ACHN (cell line): ENCODE data around the gene PRR15L.
A peak's percentile ranks its signal among the peaks of the same experiment; 100 is the strongest.

Experiments used
- DNase-seq: peaks from one replicate; pipeline ENCODE4 v3.0.0-alpha.2; 2015
- in situ Hi-C: cut with HindIII; loops from 2 replicates; pipeline ENCODE4 v1.10.0; 2017; ENCODE audit warnings: low sequenced_read_pairs, low pct_ligation_motif_present, low pct_unique_long_range_greater_than_20kb

Gene PRR15L

DNA sequence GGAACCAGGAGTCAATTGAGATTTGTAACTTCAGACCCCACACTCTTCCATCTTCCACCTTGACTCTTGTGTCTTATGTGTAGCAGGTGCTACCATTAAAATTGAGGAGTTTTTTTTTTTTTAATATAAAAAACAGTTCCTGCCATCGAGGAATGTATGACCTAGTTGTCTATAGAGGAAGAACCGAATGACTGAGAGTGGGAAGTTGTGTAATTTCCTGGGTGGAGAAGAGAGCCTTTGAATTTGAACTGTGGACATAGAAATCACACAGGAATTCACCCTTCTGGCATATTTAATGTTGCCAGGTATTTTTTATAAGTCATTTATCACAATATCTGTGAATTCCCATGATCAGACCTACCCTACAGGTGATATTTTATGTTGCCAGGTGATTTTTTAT lies 39.7 kb downstream of the PRR15L start:
- in situ Hi-C loops = no loop called here

DNA sequence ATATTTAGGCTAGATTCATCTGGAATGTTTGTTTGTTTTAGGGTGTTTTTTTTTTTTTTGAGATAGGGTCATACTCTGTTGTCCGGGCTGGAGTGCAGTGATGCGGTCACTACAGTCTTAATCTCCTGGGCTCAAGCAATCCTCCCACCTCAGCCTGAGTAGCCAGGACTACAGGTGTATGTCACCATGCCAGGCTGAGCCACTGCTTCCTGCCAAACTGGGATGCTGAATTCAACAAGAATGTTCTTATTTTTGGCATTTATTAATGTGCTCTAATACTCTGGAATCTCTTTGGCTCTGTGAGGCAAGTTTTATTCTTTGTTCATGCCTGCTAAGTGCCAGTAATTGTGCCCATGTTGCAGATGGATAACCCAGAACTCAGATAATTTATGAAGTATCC lies 40.1 kb downstream of the PRR15L start:
- in situ Hi-C loops = no loop called here

More for the DNA sequence above, 39.7 kb downstream of the PRR15L start:
- DNase-seq = no peak

DNA sequence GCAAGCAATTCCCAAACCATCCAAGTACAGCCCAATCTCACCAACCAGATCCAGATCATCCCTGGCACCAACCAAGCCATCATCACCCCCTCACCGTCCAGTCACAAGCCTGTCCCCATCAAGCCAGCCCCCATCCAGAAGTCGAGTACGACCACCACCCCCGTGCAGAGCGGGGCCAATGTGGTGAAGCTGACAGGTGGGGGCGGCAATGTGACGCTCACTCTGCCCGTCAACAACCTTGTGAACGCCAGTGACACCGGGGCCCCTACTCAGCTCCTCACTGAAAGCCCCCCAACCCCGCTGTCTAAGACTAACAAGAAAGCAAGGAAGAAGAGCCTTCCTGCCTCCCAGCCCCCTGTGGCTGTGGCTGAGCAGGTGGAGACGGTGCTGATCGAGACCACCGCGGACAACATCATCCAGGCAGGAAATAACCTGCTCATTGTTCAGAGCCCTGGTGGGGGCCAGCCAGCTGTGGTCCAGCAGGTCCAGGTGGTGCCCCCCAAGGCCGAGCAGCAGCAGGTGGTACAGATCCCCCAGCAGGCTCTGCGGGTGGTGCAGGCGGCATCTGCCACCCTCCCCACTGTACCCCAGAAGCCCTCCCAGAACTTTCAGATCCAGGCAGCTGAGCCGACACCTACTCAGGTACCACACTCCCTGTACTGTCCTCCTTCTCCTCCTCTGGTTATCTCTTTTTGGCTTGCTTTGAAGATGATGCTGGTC lies 41.0 kb downstream of the PRR15L start:
- DNase-seq = no peak

More for the DNA sequence above, 40.1 kb downstream of the PRR15L start:
- no peak for DNase-seq

DNA sequence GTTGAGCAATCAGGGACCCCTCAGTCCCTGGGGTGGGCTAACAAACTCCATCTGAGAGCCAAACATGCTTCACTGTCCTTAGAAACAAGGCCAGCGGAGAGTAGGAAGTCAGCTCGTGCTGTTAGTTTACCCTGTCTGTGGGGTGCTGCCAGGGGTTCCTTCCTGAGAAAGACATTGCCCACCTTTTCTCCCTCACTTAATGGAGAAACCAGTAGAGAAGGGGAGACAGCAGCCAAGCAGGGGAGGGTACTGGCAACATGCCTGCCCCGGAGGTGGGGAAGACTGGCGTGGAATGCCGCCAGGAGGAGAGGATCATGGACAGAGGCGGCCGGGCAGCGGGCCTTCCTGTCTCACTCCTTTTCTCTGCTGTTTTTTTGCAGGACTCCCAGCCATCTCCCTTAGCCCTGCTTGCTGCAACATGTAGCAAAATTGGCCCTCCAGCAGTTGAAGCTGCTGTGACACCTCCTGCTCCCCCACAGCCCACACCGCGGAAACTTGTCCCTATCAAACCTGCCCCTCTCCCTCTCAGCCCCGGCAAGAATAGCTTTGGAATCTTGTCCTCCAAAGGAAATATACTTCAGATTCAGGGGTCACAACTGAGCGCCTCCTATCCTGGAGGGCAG lies 41.8 kb downstream of the PRR15L start:
- in situ Hi-C loops = no loop called here
- no peak for DNase-seq

More for the DNA sequence above, 41.0 kb downstream of the PRR15L start:
- in situ Hi-C loops = no loop called here

DNA sequence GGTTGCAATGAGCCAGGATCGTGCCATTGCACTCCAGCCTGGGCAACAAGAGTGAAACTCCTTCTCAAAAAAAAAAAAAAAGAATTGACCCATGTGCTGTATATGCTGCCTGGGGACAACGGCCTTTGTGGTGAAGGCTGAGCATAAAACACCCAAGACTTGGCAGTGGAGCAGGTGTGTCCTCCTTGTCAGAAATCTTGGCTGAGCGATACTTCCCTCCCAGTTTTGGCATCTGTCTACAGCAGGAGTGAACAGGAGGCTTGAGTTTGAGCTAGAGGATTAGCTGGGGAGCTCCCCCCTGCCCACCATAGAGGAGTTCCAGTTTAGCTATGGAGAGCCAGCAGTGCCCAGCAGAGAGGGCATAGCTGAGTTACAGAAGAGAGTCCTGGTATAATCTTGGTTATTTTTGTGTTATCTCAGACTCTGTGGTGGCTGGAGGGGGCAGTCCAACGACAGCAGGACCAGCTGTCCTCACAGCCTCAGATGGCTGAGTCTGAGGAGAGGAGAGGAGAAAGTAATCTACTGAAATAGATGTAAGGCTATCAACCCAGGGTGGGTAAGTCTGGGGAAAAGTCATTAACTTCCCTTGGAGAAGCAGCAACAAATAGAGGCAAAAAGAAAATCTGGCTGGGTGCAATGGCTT lies 43.3 kb downstream of the PRR15L start:
- in situ Hi-C loops = no loop called here
- no peak for DNase-seq

DNA sequence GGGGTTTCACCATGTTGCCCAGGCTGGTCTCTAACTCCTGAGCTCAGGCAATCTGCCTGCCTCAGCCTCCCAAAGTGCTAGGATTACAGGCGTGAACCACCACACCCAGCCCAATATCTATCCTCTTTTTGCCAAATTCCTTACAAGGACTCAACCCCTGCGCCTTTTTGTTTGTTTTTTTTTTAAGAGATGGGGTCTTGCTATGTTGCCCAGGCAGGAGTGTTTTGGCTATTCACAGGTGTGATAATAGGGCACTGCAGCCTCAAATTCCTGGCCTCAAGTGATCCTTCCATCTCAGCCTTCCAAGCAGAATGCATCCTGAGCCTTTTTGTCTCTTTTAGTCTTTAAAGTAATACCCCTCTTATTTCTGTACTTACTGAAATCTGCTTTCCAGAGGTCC lies 44.6 kb downstream of the PRR15L start:
- in situ Hi-C loops = no loop called here
- no peak for DNase-seq

DNA sequence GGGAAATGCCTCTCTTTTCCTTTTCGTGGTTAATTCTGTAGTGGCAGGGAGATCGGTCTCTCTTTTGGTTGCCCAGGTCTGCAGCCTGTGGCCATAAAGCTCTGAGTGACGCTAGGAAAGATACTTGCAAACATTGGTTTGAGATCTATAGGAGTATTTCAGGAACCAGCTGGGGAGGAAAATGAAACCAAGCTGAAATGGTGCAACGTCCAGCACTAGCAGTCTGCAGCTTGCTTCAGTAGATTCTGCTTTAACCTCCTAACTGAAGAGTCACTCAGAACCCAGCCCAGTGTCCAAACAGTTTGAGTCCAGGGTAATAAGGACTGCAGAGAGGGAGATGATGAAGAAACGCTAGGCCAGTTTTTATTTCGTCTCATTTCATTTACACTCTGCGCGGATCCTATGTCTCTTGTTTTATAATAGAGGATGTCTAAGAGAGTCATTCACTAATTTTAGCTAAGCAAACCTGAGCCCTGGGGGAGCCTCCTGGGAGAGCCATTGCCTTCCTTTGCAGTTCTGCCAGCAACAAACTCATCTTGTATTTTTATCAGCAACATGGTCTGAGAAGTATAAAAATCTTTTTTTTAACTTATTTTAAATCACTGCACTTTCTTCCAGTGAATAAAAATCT lies 49.6 kb downstream of the PRR15L start:
- DNase-seq = no peak

DNA sequence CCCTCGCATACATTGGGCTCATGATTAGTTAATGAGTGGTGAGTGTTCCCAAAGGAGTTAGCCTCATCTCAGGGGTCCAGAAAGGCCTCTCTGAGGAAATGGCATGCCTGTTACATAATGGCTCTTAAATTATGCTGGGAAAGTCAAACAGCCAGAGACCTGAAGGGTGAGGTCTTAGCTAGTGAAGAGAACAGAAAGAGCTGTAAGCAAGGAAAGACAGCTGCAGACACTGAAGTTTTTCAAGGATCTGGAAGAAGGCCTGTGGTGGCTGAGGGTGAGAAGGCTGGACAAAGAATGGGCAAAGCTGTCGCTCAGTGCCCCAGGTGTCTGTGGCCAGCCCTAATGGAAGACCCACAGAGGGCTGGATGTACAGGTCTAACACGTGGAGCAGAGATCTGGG lies 51.2 kb downstream of the PRR15L start:
- no peak for DNase-seq
- in situ Hi-C loops = no loop called here

More for the DNA sequence above, 49.6 kb downstream of the PRR15L start:
- in situ Hi-C loops = no loop called here

DNA sequence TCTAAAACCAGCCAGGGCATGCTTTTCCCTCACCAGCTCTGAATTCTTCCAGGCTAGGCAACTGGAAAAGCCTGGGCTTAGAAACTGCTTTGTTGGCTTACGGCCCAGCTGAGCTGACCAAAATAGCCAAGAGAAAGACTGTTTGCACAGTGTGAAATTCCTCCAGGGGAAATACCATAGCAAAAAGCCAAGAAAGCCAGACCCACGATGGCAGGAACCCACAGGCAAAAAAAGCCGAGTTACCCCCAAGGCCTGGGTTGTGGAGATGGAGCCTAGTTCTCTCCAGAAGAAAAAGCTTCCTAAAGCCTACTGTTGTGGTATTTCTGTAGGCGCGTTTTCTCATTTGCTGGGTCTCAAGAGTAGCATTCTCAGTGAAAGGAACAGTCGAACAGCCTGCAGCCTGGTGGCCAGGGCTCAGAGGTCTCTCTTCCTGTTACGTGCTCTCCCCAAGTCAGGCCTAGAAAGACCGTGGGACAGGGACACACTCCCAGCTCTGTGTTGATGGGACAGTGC lies 52.4 kb downstream of the PRR15L start:
- in situ Hi-C loops = no loop called here
- DNase-seq = peak; percentile 50

DNA sequence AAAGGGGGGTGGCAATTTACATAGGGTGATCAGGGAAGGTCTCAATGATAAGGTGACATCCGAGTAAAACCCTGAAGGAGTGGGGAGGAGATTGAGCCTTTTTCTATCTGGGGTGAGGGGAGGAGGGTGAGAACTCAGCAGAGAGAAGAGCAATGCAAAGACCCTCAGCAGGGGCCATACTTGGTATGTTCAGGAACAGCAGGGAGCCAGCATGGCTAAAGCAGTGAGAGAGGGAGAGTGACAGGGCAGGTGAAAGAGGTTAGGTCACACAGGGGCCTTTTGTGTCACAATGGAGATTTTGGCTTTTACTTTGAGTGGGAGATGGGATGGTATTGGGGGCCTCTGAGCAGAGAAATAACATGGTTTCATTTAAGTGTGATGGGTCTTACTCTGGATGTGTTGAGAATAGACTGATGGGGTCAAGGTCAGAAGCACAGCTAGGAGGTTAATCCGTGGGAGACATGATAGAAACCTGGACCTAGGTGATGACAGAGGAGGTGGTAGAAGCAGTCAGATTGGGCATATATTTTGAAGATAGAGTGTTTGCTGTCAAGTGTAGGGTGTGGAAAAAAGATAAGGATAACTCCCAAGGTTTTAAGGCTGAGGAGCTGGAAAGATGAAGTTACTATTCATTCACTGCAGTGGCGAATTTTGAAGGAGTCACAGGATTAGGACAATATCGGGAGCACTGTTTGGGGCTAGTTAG lies 55.5 kb downstream of the PRR15L start:
- DNase-seq = no peak
- in situ Hi-C loops = no loop called here
